Tongue (tissue), 2 donors: ENCODE data around the gene ANKRD34A. TPM values are rescaled to one million over a fixed set of nuclear protein-coding genes. Genes with fewer than 3 reads are reported as not detected.

ENCODE experiments used
- DNase-seq: peaks from one replicate; pipeline ENCODE4 v3.0.0-alpha.2; 2015
- total RNA-seq: library from RNA; depleted of rRNA; stranded (reverse); fragments of >200 nt; gene quantifications from one replicate; pipeline ENCODE4 v1.2.3, GENCODE V29; 2014

The ANKRD34A gene
- total RNA-seq, 1 donor from 2014 or later = 0.51 TPM

GRCh38 chr1:145965119-145965744, 857 bp upstream of the ANKRD34A start:
- DNase-seq = no peak

GRCh38 chr1:145963265-145964019, 933 bp downstream of the ANKRD34A start:
- peak; percentile 16 for DNase-seq

DNA sequence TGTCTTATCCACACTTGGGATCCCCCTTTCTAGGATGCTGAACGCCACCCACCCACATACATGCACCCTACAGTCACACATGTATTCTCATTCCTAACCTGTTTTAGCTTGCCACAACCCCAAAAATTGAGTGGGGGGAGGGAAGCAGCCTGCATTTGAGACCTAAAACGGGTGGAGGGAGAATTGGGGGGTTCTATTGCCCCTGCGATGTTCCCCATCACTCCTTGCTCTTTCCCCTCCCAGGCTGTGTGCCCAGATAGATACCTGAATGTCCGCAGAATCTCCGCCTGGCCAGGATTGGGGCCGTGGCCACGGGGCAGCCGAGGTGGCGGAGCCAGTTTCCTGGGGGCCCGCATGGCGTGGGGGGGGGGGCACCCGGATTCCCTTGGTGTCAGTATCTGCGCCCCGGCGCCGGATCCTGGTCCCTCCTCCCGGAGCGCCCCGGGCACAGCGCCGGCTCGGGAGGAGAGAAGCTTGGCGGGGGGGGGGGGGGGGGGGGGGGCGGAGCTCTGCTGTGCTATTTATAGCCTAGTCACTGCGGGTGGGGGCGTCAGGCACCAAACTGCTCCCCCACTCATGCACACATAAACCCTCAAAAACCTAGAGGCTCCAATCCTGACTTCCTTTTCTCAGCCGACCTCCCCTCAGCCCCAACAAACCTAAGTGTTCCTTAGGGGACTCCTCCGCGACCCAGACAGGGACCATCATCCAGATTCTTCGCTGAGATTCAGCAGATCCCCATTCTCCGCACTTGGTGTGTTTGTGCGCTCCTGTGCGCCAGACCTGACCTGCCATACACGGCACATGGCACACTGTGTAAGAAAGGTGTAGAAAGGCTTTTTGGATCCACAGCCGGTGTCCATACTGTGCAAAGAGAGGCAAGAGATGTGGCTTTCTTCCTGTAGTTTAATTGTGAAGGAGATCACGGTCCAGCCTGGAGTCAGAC, 1.9 kb downstream of the ANKRD34A start:
- peak; percentile 54 for DNase-seq

DNA sequence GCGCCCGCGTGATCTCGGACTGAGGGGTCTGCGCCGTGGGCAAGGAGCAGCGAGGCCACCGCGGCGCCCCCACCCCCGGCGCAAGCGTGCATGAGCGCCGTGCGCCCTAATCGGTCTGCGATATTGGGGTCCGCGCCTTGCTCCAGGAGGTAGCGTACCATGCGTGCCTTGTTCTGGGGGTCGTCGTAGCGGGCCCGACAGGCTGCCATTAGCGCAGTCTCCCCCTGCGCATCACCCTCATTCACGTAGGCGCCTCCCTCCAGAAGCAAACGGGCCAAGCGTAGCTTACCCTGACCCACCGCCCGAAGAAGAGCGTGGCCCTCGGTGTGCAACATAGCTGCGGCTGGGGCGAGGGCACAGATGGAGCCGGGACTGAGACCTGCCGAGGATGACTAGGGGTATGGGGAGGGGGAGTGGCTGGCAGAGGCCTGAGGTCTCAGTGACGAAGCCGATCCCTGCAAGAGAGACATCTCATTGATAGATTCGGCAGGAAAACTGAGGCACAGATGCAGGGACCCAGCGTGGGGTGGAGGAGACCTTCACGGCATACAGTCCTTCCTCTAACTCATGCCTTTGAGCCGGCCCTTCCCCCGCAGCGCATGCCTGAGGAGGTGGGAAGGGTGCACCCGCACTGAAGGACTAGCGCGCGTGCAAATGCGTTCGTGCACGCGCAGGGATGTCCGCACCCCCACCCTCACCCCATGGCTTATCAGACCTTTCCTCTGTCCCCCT, 2.8 kb downstream of the ANKRD34A start:
- peak; percentile 40 for DNase-seq

- no peak for DNase-seq
These were observed 3.3 kb downstream of the ANKRD34A start for GRCh38 chr1:145961109-145961424.

DNA sequence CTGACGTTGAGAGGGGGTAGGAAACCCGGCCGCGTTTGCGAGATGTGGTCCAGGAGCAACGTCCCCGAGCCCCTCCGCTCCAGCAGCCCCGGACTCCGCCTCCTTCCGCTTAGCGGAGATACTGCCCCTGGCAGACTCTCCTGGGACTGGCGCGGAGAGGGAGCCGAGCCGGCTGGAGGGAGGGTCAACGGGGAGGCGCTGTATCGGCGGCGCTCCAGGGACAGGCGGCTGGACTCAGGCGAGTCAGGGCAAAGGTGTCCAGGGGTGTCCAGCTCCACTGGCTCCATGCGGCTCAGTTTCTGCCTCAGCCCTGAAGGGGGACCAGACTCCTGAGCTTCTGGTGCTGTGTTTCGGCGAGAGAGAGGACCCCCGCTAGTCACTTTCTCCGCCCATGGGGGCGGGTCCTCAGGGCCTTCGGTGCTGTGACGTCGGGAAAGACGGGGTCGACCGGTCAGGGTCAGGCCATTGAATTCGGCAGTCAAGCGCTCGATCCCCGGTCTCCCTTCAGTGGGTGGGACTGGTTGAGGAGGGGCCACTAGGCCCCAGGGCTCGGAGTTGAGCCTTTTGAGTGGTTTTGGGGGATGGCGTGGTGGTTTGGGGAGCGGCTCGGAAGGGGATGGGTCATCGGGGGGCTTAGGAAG, 3.8 kb downstream of the ANKRD34A start:
- DNase-seq = peak; percentile 85

DNA sequence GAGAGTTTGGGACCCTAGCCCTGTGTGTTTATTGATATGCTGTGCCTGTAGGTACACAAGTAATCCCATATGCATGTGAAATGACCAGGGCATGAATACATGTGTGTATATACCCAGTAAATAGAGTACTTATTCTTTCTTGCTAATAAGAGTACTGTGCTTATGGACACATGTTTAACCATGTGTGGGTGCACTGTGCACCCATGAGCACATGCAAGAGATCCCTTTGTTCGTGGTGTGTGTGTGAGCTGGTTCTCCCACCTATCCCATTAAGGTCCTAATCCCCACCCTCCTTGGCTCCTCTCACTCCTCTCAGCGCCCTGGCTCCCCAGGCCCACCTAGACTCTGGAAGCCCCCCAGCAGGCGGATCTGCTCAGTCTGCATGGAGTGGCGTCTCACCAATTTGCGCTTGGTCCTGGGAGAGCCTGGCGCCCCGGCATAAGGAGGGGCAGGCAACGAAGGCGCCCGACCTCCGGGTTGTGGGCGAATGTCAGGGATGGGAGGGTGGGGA, 4.4 kb downstream of the ANKRD34A start:
- DNase-seq = no peak

DNA sequence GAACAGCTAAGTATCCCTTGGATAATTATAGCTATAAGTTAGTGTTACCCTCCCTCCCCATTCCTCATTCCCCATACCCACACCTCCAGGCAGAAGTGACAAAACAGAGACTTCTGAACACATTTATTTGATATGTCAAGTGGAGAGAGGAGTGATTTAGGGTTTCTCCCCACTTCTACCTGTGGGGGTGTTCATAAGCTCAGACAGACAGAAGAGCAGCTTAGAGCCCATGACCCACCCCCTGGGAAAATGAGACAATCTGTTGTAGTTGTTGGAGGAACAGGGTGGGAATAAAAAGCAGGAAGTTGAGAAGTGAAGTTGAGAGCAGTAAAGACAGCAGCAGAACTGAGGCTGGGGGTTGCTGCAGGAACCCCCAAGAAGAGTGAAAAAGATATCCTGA, 5.0 kb downstream of the ANKRD34A start:
- DNase-seq = no peak

DNA sequence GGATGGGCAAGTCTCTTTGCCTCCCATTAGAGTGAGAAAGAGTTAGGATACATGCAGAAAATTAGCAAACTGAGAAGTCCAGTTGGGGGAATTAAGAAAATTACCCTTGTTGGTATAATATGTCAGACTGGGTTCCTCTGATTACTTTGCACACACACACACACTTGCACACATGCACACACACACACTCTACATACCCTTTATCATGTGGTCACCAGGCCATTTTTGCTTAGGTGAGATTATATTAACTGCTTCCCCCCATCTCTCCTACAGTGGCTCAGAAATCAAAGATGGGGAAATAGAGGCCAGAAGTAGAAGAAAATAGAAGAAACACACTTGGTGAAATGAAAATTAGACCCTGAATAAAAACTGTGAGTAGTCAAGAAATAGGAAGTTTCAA, 5.6 kb downstream of the ANKRD34A start:
- DNase-seq = no peak

DNA sequence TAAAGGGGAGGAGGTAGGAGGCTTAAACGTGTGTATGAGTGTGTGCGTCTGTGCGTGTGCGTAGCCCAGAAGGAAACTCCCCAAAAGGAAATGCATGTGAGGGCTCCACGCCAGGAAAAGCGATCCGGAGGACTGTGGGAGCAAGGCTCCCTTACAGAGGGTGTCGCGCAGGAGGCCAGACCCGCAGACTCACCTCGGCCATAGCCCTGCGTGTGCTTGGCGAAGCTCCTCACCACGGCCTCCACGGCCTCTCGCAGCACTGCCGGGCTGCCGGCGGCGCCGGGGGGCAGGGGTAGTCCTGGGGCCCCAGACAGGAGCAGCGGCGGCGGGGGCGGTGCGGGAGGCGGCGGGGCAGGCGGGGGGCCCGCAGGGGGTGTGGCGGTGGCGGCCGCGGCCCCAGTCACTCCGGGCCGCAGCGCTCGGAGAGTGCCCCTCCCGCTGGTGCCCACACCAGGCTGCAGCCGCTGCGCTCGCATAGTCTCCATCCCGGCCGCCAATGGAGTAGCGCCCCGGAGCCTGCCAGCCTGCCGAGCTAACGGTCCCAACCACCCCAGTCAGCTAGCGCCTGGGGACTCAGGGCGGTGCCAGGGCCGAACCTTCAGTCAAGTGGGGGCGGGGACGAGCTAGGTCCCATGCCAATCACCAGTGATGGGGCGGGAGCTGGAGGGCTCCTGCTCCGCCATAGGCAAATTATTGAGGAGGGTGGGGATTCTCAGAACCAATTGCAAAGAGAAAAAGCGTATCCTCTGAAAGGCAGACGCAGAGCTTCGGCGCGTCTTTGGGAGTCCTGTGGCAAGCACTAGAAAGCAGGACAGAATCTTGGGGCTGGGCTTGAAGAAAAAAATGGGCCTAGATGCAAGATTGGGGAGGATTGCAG, 6.7 kb downstream of the ANKRD34A start, which contains the start of gene LIX1L:
Gene LIX1L, minus strand, starts transcription at position 575 of the 877 bp plus-strand sequence. Its CDS starts 90 bp downstream, at position 485.
- DNase-seq = peak; percentile 98

- DNase-seq = peak; percentile 79
These were observed 7.5 kb downstream of the ANKRD34A start for GRCh38 chr1:145956781-145957442.

DNA sequence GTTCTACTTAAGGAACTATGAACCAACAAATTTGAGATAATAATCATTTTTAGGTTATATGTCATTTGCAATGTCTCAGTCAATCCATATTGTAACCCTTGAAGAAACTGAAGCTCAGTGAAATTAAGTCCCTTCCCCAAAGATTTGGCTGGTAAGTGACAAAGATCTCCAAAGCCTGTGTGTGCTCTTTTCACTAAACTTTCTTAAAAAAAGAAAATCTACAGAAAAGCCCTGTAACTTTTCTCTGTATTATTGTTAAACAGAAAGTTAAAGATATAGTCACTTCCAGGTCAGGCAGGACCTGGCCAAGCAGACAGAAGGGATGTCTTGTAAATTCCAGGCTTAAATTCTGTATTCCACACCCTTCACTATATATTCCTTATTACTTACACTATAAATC, 8.0 kb downstream of the ANKRD34A start:
- DNase-seq = no peak

GRCh38 chr1:145955436-145955835, 8.9 kb downstream of the ANKRD34A start:
- DNase-seq = peak; percentile 26

DNA sequence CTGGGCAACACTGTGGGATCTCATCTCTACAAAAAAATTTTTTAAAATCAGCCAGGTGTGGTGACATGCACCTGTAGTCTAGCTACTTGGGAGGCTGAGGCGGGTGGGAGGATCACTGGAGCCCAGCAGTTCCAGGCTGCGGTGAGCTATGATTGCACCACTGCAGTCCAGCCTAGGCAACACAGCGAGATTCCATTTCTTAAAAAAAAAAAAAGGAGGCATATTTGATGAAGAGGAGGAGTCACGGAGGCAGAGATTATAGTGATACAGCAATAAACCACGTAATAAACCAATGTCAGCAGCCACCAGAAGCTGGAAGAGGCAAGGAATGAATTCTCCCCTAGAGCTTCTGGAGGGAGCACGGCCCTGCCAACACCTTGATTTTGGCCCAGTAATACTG, 10.5 kb downstream of the ANKRD34A start:
- DNase-seq = no peak

DNA sequence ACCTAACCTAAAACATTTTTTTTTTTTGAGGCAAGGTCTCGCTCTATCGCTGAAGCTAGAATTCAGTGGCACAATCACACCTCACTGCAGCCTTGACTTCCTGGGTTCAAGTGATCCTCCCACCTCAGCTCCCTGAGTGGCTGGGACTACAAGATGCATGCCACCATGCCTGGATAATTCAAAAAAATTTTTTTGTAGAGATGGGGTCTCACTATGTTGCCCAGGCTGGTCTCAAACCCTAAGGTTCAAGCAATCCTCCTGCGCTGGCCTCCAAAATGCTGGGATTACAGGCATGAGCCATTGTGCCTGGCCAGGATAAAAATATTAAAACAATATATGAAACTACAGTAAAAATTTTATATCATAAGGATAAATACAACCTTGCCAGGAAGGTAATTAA, 11.5 kb downstream of the ANKRD34A start:
- no peak for DNase-seq

- DNase-seq = no peak
These were observed 12.8 kb downstream of the ANKRD34A start for GRCh38 chr1:145951526-145951925.

DNA sequence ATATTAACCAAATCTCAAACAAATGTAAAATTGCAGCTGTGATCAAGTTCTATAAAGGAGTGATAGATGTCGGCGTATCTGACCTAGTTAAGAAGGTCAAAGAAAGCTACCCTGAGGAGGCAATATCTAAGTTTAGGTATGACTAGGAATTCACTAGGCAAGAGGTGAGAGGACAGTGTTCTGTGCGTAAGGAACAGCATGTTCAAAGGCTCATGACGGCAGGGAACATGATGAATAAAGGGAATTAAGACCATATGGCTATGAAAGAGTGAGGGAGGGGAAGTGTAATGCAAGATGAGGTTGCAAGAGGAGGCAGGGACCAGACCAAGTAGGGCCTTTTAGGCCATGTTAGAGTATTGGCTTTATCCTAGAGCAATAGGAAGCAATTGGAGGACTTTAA, 15.2 kb downstream of the ANKRD34A start:
- no peak for DNase-seq

- DNase-seq = no peak
These were observed 16.8 kb downstream of the ANKRD34A start for GRCh38 chr1:145947551-145947950.

GRCh38 chr1:145946477-145946986, 17.8 kb downstream of the ANKRD34A start:
- no peak for DNase-seq

DNA sequence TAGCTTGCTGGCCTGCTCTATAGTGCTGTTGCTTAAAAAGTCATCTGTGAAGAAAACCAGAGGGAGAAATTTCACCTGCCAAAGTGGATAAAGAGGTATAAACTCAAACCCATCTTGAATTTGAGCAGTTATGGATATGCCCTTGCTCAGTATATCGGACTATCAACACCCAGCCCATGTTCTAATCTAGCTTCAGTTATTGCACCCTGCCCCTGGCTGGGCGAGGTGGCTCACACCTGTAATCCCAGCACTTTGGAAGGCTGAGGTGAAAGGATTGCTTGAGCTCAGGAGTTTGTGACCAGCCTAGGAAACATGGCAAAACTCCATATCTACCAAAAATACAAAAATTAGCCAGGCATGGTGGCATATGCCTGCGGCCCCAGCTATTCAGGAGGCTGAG, 19.8 kb downstream of the ANKRD34A start:
- DNase-seq = no peak
